Body of pancreas (tissue), 4 donors: ENCODE results near the gene FA2H.

Experiments
- POLR2A ChIP-seq, 3 donors: fragments of 450-650 bp; IDR thresholded peaks; one replicate each; pipeline ENCODE4 v1.6.1; 2016; ENCODE audit warnings: antibody characterized with exemption in 3 of 3, mild to moderate bottlenecking in 2 of 3
- TF ChIP-seq, protein P1 (sequence below), 7 experiments: fragments of 450-650 bp in 4 of 7; fragments of 200-600 bp in 3 of 7; sonication (generic) in 3 of 7; IDR thresholded peaks; one replicate each; pipeline ENCODE4 v1.5.1; 2016 to 2019; ENCODE audit warnings: antibody characterized with exemption in 7 of 7

DNA sequence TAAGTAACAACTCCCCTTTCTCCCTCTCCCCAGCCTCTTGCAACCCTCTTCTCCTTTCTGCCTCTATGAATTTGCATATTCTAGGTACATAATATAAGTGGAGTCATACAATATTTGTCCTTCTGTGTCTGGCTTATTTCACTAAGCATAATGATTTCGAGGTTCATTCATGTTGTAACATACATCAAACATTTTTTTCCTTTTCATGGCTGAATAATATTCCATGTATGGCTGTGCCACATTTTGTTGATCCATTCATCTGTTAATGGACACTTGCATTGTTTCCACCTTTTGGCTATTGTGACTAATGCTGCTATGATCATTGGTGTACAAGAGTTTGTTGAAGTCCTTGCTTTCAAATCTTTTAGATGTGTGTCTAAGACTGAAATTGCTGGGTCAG, 17.6 kb upstream of the FA2H start:
- TF ChIP-seq, protein P1, sequence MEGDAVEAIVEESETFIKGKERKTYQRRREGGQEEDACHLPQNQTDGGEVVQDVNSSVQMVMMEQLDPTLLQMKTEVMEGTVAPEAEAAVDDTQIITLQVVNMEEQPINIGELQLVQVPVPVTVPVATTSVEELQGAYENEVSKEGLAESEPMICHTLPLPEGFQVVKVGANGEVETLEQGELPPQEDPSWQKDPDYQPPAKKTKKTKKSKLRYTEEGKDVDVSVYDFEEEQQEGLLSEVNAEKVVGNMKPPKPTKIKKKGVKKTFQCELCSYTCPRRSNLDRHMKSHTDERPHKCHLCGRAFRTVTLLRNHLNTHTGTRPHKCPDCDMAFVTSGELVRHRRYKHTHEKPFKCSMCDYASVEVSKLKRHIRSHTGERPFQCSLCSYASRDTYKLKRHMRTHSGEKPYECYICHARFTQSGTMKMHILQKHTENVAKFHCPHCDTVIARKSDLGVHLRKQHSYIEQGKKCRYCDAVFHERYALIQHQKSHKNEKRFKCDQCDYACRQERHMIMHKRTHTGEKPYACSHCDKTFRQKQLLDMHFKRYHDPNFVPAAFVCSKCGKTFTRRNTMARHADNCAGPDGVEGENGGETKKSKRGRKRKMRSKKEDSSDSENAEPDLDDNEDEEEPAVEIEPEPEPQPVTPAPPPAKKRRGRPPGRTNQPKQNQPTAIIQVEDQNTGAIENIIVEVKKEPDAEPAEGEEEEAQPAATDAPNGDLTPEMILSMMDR (IDR thresholded peaks at IDR 0.05) = no peak
- TF ChIP-seq POLR2A (IDR thresholded peaks at IDR 0.05) = no peak
